HG03520 (cell line): ENCODE measurements around the gene ATXN10.
"Not testable (repeated sequence)": the region's sequence is repeated elsewhere in the genome, so short reads cannot be mapped to it uniquely, and the experiment has no call there.

Experiments used
- ATAC-seq: cut with Tn5 transposase; IDR thresholded peaks from one replicate; pipeline ENCODE4 v1.9.1; 2021; ENCODE audit warnings: mild to moderate bottlenecking, moderate library complexity; ENCODE audit not compliant: unreplicated experiment

ATXN10 gene, protein sequence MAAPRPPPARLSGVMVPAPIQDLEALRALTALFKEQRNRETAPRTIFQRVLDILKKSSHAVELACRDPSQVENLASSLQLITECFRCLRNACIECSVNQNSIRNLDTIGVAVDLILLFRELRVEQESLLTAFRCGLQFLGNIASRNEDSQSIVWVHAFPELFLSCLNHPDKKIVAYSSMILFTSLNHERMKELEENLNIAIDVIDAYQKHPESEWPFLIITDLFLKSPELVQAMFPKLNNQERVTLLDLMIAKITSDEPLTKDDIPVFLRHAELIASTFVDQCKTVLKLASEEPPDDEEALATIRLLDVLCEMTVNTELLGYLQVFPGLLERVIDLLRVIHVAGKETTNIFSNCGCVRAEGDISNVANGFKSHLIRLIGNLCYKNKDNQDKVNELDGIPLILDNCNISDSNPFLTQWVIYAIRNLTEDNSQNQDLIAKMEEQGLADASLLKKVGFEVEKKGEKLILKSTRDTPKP

DNA sequence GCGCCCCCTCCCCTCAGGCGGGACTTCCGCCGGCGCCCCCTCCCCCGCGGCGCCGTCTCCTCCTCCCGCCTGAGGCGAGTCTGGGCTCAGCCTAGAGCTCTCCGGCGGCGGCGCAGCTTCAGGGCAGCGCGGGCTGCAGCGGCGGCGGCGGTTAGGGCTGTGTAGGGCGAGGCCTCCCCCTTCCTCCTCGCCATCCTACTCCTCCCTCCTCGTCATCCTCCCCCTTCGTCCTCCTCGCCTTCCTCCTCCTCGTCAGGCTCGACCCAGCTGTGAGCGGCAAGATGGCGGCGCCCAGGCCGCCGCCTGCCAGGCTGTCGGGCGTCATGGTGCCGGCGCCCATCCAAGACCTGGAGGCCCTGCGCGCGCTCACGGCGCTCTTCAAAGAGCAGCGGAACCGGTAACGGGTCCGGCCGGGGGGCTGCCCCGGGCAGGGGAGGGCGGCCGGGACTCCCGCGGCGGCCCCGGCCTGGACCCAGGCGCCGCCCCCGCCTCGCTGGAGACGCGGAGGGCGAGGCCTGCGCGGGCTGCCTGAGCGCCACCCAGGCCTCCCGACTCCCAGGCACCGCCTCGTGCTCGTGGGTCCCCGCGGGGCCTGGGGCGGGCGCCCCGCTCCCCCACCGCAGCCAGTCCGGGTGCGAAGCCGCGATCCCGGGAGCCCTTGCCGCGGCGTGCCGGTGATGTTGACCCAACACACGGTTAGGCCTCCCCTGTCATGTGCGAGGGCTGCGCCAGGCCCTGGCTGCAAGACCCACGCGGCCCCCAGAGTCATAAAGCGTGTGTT is at the start of gene ATXN10:
Gene ATXN10, plus strand, starts transcription at position 52 of the 781 bp plus-strand sequence. Its CDS starts 230 bp downstream, at position 282.
- no peak for ATAC-seq

DNA sequence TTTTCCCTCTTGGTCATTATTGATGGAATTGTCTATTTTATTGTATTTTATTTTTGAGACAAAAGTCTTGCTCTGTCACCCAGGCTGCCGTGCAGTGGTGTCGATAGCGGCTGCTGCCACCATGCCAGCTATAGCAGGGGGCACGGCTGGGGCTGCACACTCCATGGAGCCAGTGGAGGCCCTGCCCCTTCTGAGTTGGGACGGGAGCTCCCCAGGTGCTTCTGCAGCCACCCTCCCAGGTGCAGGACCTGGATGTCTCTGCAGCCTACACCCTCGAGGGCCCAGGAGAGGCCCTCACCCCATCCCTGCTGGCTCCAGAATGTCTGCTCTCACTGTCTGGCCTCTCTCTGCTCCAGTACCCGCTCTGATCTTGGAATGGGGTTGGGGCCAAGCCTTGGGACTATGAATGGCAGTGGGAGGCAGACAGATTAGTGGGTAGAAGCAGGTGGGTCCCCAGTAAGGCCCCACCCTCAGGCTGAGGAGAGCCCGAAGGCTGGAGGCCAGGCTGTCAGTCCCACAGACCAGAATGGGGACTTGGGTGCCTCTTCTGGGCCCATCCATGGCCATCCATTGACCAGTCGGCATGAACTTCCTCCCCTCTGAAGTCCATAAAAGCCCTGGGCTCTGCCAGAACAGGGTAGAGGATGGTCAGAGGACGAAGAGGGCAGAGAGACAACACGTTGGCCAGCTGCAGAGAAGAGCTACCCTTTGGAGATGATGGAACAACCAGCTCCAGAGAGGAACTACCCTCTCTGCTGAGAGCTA is 49.6 kb upstream of the ATXN10 start:
- ATAC-seq, result no peak

DNA sequence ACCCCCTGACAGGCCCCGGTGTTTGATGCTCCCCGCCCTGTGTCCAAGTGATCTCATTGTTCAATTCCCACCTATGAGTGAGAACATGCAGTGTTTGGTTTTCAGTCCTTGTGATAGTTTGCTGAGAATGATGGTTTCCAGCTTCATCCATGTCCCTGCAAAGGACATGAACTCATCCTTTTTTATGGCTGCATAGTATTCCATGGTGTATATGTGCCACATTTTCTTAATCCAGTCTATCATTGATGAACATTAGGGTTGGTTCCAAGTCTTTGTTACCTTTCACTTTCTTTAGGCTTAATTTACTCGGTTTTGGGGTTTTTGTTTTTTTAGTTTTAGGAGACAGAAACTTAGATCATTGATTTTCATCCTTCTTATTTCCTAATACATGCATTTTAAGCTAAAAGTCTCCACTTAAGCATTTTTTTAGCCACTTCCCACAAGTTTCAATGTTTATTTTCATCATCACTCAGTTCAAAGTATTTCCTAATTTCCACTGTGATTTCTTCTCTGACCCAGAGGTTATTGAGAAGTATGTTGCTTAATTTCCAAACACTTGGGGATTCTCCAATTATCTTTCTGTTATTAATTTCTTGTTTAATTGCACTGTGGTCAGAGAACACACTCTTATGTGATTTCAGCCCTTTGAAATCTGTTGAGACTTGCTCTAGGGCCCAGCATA is 48.0 kb upstream of the ATXN10 start:
- ATAC-seq, result not testable (repeated sequence)

DNA sequence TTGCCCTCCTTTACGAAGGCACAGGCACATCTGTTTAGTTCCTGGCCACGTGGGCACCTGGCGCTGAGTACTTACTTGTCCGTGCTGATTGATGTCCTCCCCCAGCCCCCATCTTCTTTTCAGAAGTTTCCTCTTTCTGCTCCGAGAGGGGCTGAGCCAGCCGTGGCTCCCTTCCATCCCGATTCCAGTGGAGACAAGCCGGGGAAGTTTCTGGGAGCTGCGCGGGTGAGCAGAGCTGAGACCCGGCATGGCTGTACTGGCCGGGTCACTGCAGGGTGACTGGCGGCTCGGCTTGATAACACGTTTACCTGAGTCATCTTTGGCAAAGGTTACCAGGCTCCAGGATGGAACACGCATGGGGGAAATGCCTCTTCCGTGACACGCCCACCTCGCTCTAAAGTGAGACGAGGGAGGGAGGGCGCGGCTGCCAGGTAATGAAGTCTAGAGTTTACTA is 45.4 kb upstream of the ATXN10 start:
- ATAC-seq, result no peak

DNA sequence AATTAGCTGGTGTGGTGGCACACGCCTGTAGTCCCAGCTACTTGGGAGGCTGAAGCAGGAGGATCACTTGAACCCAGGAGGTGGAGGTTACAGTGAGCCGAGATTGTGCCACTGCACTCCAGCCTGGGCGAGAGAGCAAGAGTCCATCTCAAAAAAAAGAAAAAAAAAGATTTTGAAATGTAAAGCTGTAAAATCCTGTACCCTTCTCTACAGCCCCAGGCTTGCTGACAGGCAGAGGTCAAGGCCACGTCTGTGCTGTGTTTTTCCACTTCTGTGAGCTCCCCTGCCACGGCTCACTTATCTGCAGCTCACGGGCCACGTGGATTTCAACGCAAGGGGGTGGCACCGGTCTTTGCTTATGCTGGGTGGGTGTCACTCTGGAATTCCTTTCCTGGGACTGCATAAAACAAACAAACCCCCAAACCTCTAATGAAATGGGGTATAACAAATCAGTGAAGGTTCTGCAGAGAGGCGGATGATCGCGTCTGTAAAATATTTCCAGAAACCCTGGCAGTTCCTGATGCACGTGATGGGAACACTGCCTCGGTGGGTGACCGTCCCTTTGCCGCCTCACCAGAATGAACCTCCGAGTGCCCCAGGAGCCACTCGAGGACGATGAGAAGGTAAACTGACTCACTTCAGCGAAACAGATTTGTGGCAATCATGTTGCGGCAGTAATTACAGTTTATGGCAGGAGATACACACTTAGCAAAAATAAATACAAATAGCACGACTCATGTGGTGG is 44.0 kb upstream of the ATXN10 start:
- ATAC-seq, result no peak

DNA sequence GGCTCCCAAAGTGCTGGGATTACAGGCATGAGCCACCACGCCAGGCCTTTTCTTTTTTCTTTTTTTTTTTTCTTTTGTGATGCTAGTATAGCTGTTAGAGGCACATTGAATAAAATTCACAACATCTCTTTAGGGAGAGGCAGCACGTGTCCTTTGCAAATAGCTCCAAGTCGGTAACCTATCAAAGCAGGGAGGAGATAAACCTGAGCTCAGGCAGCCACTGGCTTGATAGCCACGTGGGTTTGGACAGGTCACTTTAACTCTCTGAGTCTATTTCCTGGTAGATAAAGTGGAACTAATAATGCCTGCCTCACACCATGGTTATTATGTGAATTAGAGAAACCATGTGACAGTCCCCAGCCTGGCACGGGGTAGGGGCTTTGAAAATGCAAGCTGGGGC is 43.1 kb upstream of the ATXN10 start:
- no peak for ATAC-seq

DNA sequence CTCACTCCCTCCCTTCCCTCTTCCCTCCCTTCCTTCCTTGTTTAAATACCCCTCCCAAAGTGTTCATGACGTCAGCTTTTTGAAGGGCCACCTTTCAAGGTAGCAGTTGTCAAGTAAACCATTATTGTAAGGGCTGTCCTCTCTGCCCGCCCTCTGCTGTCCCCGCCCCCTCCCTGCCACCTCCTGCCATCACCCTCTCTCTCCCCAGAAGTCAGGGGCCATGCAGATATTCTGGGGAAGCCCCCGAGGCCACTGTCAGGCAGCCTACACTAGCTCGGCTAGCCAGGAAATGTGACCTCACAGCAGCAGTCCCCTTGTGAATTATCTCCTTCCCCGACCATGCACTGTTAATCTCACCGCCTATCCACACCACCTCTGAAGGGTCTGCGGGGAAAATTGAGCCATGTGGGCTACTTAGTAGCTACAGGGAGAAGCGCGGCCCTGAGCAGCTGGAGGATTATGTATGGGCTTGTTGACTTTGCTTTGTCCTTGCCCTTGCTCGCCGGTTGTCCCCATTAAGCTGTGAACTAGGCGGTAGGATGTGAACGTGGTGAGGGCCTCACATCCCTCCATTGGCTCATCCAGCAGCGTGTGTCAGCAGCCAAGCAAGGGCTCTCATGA is 42.1 kb upstream of the ATXN10 start:
- no peak for ATAC-seq

DNA sequence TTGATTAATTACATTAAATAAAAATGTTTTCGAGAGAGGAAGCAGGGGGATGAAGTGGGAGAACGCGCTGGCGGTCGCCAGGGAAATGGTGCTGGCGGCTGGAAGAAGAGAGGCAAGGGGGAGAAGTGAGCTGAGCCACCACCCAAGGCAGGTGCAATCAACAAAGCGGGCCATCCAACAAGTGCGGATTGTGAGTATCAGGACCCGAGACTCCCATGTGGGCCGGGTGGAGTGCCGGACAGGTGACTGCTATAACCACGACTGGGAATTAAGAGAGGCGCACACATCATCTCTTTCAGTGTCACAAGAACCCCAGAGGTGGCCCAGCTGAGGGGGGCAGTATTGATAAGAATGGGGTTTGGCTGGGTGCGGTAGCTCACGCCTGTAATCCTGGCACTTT is 41.2 kb upstream of the ATXN10 start:
- no peak for ATAC-seq

DNA sequence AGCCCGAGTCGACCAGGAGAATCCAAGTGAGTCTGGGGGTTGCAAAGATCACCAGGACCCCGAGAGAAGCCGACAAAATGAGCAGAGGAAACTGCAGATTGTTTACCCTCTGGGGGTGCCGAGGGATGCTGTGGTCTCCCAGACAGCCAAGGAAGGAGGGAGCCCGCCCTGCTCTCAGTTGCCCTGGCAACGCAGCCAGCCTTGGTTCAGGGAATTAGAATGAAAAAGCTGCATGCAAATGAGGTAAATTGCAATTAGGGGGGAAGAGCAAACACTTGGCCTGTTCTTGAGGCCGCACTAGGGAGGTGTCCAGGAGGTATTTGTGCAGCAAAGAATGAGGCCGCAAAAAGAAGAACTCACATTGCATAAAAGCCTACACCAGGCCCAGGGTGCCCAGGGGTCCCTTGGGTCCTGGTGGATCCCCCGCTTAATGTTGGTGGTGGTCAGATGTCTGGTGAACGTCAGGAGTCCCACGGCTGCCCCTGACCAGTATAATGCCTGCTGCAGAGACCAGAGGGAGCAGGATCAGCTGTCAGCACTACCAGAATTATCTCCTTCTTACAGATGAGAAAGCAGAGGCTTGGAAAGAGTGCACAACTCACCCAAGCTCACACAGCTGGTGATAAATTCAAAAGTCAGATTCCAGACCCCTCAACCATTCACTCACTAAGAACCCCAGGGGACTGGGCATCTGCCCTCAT is 40.3 kb upstream of the ATXN10 start:
- no peak for ATAC-seq

DNA sequence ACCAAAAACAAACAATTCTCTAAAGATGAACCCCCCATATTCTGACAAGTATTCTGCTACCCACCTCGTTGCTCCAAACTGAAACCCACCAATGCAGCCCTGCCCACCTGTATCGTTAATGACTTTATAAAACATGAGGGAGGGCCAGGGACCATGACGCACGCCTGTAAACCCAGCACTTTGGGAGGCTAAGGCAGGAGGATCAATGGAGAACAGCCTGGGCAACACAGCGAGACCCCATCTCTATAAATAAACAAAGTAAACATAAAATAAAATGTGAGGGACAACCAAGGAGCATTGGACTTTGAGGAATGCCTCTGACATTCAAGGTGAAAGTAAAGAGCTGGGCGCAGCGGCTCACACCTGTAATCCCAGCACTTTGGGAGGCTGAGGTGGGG is 39.8 kb upstream of the ATXN10 start:
- no peak for ATAC-seq

DNA sequence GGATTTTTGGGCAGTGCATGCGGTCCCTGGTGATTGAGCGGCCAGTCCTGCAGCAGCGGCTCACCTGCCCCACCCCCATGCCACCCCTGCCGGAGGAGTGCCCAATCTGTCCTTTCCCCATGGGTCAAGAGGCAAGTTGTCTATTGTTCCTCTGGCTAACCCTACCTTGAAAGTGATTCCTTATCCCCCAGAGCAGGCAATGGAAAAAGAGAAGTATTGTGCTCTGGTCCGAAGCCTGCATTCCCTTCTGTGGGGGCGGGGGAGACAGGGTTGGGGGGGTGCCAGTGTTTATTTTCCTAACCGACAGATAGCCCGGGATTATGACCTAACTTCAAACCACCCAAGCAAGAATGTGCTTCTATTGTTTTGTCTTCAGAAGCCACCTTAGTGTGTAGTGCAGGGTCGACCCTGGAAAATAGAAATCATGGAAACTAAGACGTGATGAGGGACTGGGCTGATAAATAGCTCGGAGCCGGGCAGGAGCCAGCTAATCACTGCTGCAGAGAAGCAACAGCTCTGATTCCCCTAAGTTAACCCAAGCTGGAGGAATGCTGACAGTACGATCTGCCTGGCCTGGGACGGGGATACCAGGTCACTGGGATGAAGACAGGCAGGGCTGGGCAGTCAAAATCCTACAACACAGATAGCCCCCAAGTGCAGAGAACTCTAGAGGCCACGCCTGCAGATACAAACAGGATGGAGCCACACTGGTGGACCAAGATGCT is 38.7 kb upstream of the ATXN10 start:
- ATAC-seq, result no peak

DNA sequence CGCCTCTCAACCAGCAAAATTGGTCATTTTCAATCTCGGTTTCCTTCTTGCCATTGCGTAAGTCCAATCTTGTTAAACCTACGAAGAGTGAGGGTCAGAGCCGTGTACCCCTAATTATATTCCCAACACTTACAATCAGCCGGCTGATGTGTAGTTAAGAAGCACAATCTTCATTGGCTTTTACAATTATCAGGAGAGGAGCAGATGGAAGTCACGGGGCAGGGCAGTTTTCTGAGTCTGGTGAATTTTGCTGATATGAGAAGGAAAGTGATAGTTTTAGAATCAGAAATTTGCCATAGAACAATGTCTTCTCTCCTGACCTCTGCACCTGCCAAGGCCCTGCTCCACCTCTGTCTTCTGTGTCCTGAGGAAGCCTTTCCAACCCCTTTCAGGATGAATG is 35.0 kb upstream of the ATXN10 start:
- ATAC-seq, result no peak

DNA sequence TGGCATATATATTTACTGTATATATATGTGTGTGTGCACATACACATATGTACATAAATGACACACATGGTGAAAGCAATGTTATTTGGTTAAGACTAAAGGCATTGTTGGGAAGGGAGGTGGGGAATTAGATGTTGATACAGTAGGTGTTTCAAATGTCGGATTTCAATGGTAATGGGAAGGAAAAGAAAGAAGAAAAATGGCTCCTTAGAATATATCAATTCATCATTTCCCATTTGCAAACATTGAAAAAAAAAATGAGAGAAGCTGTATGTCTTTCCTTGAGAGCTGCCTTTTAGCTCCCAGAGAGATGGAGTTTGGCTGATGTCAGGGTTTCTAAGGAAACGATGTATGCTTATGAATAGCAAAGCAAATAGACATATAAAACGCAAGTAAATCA is 33.4 kb upstream of the ATXN10 start:
- no peak for ATAC-seq

DNA sequence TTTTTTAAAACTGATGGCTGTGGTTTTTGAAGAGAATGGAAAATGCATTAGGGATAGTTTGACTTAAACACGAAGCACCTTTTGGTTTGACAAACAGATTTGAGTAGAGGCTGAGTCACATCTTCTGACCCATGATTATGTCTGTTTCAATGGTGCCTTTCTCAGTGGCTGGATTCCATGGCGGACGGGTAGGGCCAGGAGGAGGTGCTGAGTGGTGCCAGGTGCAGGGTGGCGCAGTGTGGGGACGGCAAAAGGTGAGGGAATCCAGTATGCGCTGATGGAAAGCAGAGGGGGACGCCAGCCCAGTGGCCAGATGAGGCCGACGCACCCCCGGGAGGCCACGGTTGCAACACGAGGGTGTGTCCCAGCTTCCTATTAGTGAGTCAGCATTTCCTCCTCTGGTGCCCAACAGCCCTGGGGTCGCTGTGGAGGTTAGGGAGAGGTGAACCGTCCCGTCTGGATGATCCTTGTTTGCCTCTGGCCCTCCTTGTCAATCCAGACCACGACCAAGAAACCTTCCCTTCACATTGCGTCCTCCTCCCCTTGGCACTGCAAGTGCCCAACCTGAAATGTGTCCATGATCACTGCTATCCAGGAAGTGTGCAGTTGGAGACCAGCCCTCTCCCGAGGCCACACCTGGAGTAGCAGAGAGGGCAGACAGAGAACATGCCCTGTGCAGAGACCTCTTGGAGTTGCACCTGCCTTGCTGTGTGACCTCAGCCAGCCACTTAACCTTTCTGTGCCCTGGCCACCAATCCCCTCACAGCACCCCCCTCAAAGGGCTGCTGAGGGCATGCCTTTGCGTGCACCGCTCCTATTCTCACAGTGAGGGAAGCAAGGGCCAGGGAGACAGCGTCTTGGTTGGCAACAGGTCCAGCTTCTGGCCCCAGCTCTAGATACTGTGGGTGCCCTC is 32.5 kb upstream of the ATXN10 start:
- no peak for ATAC-seq

DNA sequence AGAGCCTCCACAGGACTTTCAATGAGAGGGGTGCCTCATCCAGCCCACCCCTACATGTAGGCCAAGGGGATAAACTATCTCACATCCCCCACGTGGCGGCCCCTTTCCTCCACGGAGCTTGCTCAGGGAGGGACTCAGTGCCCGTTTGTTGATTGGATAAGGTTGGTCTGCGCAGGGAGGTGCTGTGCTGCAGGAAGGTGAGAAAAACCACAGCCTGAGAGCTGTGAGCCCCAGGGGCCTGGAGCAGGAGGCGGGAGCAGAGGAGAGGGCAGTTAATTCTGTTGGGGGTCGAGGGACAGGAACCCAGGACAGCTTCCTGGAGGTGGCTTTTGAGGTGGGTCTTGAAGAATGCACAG is 31.9 kb upstream of the ATXN10 start:
- ATAC-seq, result no peak

DNA sequence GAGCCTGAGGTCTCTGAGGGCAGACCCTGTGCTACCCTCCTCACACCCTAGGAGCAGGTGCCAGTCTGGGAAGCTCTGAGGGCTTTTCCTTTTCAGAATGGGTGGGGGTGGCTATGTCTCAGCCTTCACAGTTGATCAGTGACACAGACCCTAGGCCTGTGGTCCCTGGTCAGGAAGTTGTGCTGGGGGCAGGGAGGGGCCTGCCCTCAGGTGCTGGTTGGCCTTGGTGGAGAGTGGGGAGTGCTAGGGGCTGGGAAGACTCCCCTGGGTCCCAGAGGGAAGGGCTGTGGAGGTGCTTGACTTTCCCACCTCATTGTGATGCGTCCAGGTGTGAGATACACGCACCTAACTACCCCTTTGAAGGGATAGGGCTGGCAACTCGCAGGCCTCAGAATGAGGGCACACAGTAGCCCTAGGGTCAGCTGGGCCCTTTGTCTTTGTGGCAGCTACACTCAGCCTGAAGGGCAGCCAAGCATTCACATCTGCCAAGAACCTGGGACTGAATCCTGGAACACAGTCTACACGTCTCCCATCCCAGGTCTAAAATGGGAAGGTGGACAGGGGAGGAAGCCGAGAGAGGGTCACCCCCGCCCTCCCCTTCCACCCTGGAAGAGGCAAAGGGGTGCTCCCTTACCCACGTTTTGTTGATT is 31.2 kb upstream of the ATXN10 start:
- no peak for ATAC-seq
